Panc1 (cell line): Measurements from ENCODE around the gene COG3. TPM values are rescaled to one million over a fixed set of nuclear protein-coding genes. Genes with fewer than 3 reads are reported as not detected.

ENCODE experiments used
- ATAC-seq: fragments of 200-7000 bp; cut with Tn5 transposase; 2 replicates; pipeline ENCODE4 v1.9.1; 2020; ENCODE audit warnings: mild to moderate bottlenecking, moderate library complexity
- BruUV-seq: library from RNA; stranded (reverse); fragments of 400-500 nt; replicated peaks from 2 replicates; lab custom pipeline; 2021; lab: Mats Ljungman, UMichigan
- CTCF ChIA-PET: fragments of 300-600 bp; sonication (Branson Sonifier 250); formaldehyde crosslinking; loops from one replicate; lab custom pipeline; 2022; ENCODE audit warnings: antibody characterized with exemption; lab: Charles Lee
- POLR2A ChIA-PET: fragments of 300-600 bp; sonication (Branson Sonifier 250); formaldehyde crosslinking; loops from one replicate; lab custom pipeline; 2022; ENCODE audit warnings: antibody characterized with exemption; lab: Charles Lee
- DNase-seq: peaks from one replicate; pipeline ENCODE4 v3.0.0-alpha.2; 2010; ENCODE audit warnings: low read depth, low spot score
- H3K27ac ChIP-seq: 2 replicates; pipeline ENCODE4 v1.5.1; 2011; ENCODE audit warnings: mild to moderate bottlenecking, low read length, inconsistent platforms
- H3K27me3 ChIP-seq: fragments of 200-500 bp; sonication (Bioruptor generic); 2 replicates; pipeline ENCODE4 v1.6.0; 2014; ENCODE audit warnings: low read length, inconsistent platforms; ENCODE audit not compliant: control insufficient read depth, insufficient read depth
- H3K36me3 ChIP-seq: fragments of 200-500 bp; sonication (Bioruptor generic); 2 replicates; pipeline ENCODE4 v1.5.1; 2014; ENCODE audit warnings: inconsistent platforms, mild to moderate bottlenecking, low read length, moderate library complexity; ENCODE audit not compliant: control insufficient read depth, insufficient read depth
- H3K4me1 ChIP-seq: 2 replicates; pipeline ENCODE4 v1.5.1; 2011; ENCODE audit warnings: inconsistent platforms, mild to moderate bottlenecking, low read length, moderate library complexity; ENCODE audit not compliant: control insufficient read depth, insufficient read depth
- H3K4me3 ChIP-seq, 2 experiments: 2 replicates each; pipeline ENCODE4 v1.5.1; 2011 to 2012; ENCODE audit warnings: low read depth in 2 of 2, low read length in 2 of 2, mild to moderate bottlenecking in 2 of 2, inconsistent platforms in 1 of 2, moderate library complexity in 1 of 2
- H3K9me3 ChIP-seq: fragments of 200-500 bp; sonication (Bioruptor generic); 2 replicates; pipeline ENCODE4 v1.5.1; 2014; ENCODE audit warnings: low read depth, mild to moderate bottlenecking, inconsistent platforms, low read length, moderate library complexity; ENCODE audit not compliant: control insufficient read depth, insufficient read depth
- CTCF ChIP-seq: fragments of 450-650 bp; IDR thresholded peaks from 2 replicates; pipeline ENCODE4 v1.5.1; 2017; ENCODE audit warnings: mild to moderate bottlenecking
- POLR2AphosphoS5 ChIP-seq: IDR thresholded peaks from 2 replicates; pipeline ENCODE4 v1.6.1; 2012; ENCODE audit warnings: mild to moderate bottlenecking, low read depth, low read length, moderate library complexity
- REST ChIP-seq, 2 experiments: IDR thresholded peaks; 2 replicates each; pipeline ENCODE4 v1.6.1; 2011 to 2012; ENCODE audit warnings: low read depth in 2 of 2, control low read depth in 1 of 2, low read length in 1 of 2, mild to moderate bottlenecking in 1 of 2, moderate library complexity in 1 of 2; ENCODE audit not compliant: insufficient read depth in 1 of 2
- SIN3A ChIP-seq: IDR thresholded peaks from 2 replicates; pipeline ENCODE4 v1.6.1; 2012; ENCODE audit warnings: low read depth, mild to moderate bottlenecking, low read length, moderate library complexity, borderline replicate concordance; ENCODE audit not compliant: insufficient read depth
- TCF7L2 ChIP-seq: IDR thresholded peaks from 2 replicates; pipeline ENCODE4 v1.6.1; 2011; ENCODE audit warnings: mild to moderate bottlenecking, low read depth, low read length, inconsistent platforms
- in situ Hi-C: cut with HindIII; loops from 2 replicates; pipeline ENCODE4 v1.10.0; 2016; ENCODE audit warnings: low sequenced_read_pairs, low pct_unique_long_range_greater_than_20kb
- intact Hi-C: fragments of 100-400 bp; cut with micrococcal nuclease; formaldehyde crosslinking; loops from one replicate; pipeline ENCODE4 v1.10.0; 2022; ENCODE audit not compliant: unreplicated experiment
- total RNA-seq: library from RNA; stranded (reverse); gene quantifications from one replicate; pipeline ENCODE4 v1.2.1, GENCODE V29; 2021; ENCODE audit not compliant: unreplicated experiment

Gene COG3
- total RNA-seq, 1 experiment from 2014 or later, result 13.6 TPM

- Histone ChIP-seq H3K4me1 (no peaks in the 10 kb centered on the region), H3K27me3 (no peaks in the 10 kb centered on the region), H3K36me3 (no peaks in the 10 kb centered on the region), H3K4me3 (no peak overlapping the region), H3K9me3 (no peaks in the 10 kb centered on the region), H3K27ac (no peak overlapping the region)
- no peak for TF ChIP-seq TCF7L2
- TF ChIP-seq SIN3A, result no peak
- TF ChIP-seq CTCF, result no peak
- intact Hi-C loops, result no loop called here
- DNase-seq, result no peak
- no TSS peak for BruUV-seq
- ChIA-PET CTCF (no interaction called here), POLR2A (no interaction called here)
- no peak for ATAC-seq
- in situ Hi-C loops, result no loop called here
These were observed 30.0 kb upstream of the COG3 start for GRCh38 chr13:45434556-45435371.

- BruUV-seq, result no TSS peak
- DNase-seq (no peak), ATAC-seq (no peak)
- Histone ChIP-seq H3K27me3 (no peaks in the 10 kb centered on the region), H3K27ac (no peak overlapping the region), H3K4me1 (no peaks in the 10 kb centered on the region), H3K4me3 (no peak overlapping the region), H3K9me3 (no peaks in the 10 kb centered on the region), H3K36me3 (no peaks in the 10 kb centered on the region)
- in situ Hi-C loops (no loop called here), intact Hi-C loops (no loop called here)
- TF ChIP-seq CTCF, result no peak
- no peak for TF ChIP-seq TCF7L2
- TF ChIP-seq POLR2AphosphoS5, result no peak
- no peak for TF ChIP-seq SIN3A
- no peak for TF ChIP-seq REST (IDR thresholded peaks at IDR 0.05; ENCODE audit: insufficient read depth in 1 of 2, low read depth in 2 of 2, low read length in 1 of 2)
- ChIA-PET POLR2A (no interaction called here), CTCF (no interaction called here)
These were observed 28.4 kb upstream of the COG3 start for GRCh38 chr13:45436332-45436731.
